GM04504 (cell line): Measurements from ENCODE around the gene ZWILCH.
"Not testable (repeated sequence)": the region's sequence is repeated elsewhere in the genome, so short reads cannot be mapped to it uniquely, and the experiment has no call there.

ENCODE experiments used
- DNase-seq: peaks from one replicate; pipeline ENCODE4 v3.0.0-alpha.2; 2012; ENCODE audit warnings: low read depth

ZWILCH gene

GRCh38 chr15:66581972-66582537 lies 76.9 kb downstream of the ZWILCH start:
- no peak for DNase-seq

GRCh38 chr15:66586155-66586976 lies 81.2 kb downstream of the ZWILCH start:
- DNase-seq: no peak

GRCh38 chr15:66587020-66587419 lies 81.9 kb downstream of the ZWILCH start:
- DNase-seq: no peak

- DNase-seq: no peak
These were observed 82.6 kb downstream of the ZWILCH start for GRCh38 chr15:66587749-66588148.

- DNase-seq: no peak
These were observed 83.4 kb downstream of the ZWILCH start for GRCh38 chr15:66588537-66588936.

- DNase-seq: no peak
These were observed 83.8 kb downstream of the ZWILCH start for GRCh38 chr15:66588971-66589370.

- DNase-seq: not testable (repeated sequence)
These were observed 84.3 kb downstream of the ZWILCH start for GRCh38 chr15:66589429-66589828.

- no peak for DNase-seq
These were observed 85.3 kb downstream of the ZWILCH start for GRCh38 chr15:66590435-66590834.

GRCh38 chr15:66591322-66591862 lies 86.3 kb downstream of the ZWILCH start:
- no peak for DNase-seq

GRCh38 chr15:66592505-66593218 lies 87.5 kb downstream of the ZWILCH start:
- DNase-seq: no peak

GRCh38 chr15:66593219-66593780 lies 88.2 kb downstream of the ZWILCH start:
- DNase-seq: no peak

GRCh38 chr15:66594344-66594743 lies 89.2 kb downstream of the ZWILCH start:
- no peak for DNase-seq

- DNase-seq: no peak
These were observed 89.7 kb downstream of the ZWILCH start for GRCh38 chr15:66594836-66595235.

- no peak for DNase-seq
These were observed 90.2 kb downstream of the ZWILCH start for GRCh38 chr15:66595332-66595731.

- peak; percentile 58 for DNase-seq
These were observed 90.9 kb downstream of the ZWILCH start for GRCh38 chr15:66595931-66596545.

GRCh38 chr15:66598095-66598815 lies 93.1 kb downstream of the ZWILCH start:
- no peak for DNase-seq
